HepG2 (cell line): Measurements from ENCODE around the gene TMEM174. TPM values are rescaled to one million over a fixed set of nuclear protein-coding genes. Genes with fewer than 3 reads are reported as not detected.
A peak's percentile ranks its signal among the peaks of the same experiment; 100 is the strongest.

Experiments used
- ATAC-seq: fragments of 200-7000 bp; cut with Tn5 transposase; 3 replicates; pipeline ENCODE4 v1.9.1; 2020; ENCODE audit warnings: mild to moderate bottlenecking, moderate library complexity
- BruUV-seq: library from RNA; stranded (reverse); fragments of 400-500 nt; replicated peaks from 2 replicates; lab custom pipeline; 2021; lab: Mats Ljungman, UMichigan
- CTCF ChIA-PET: fragments of 300-600 bp; formaldehyde crosslinking; extraction: SDS; loops from one replicate; lab custom pipeline; 2021; ENCODE audit warnings: low total read pairs, inconsistent platforms, low intra/inter-chr PET ratio; lab: Yijun Ruan, JAX
- POLR2A ChIA-PET: fragments of 350-600 bp; sonication (Branson Sonifier 250); formaldehyde crosslinking; loops from one replicate; lab custom pipeline; 2020; ENCODE audit warnings: antibody characterized with exemption, inconsistent platforms; lab: Yijun Ruan, JAX
- DNase-seq: peaks from one replicate; pipeline ENCODE4 v3.0.0-alpha.2; 2015; ENCODE audit warnings: low spot score
- FAIRE-seq: peaks from 3 replicates; lab custom pipeline; 2011; peaks lifted over from hg19 to GRCh38; lab: Jason Lieb, UNC
- H2AFZ ChIP-seq: one replicate; pipeline ENCODE4 v1.6.1; 2011; ENCODE audit warnings: low read length, inconsistent platforms
- H3K27ac ChIP-seq: fragments of 300-600 bp; 3 replicates; pipeline ENCODE4 v1.8.0; 2011; ENCODE audit warnings: mixed run types, mild to moderate bottlenecking, mixed read lengths, low read length, inconsistent platforms; ENCODE audit not compliant: insufficient read depth; ENCODE audit errors: extremely low read length
- H3K27me3 ChIP-seq, 2 experiments: fragments of 200-600 bp in 1 of 2; 2 replicates in 1 of 2; 3 replicates in 1 of 2; pipeline versions ENCODE4 v1.6.0 to v1.8.0; 2011; ENCODE audit warnings: low read length in 2 of 2, mild to moderate bottlenecking in 2 of 2, moderate library complexity in 2 of 2, inconsistent platforms in 1 of 2; ENCODE audit not compliant: insufficient read depth in 2 of 2, control insufficient read depth in 1 of 2
- H3K36me3 ChIP-seq, 2 experiments: fragments of 200-600 bp in 1 of 2; replicated peaks in 1 of 2; 2 replicates in 1 of 2; 3 replicates in 1 of 2; pipeline versions ENCODE4 v1.5.1 to v1.8.0; 2011; ENCODE audit warnings: low read length in 2 of 2, inconsistent platforms in 1 of 2; ENCODE audit not compliant: insufficient read depth in 2 of 2, control insufficient read depth in 1 of 2
- H3K4me1 ChIP-seq: 2 replicates; pipeline ENCODE4 v1.5.1; 2012; ENCODE audit warnings: low read length, inconsistent platforms; ENCODE audit not compliant: insufficient read depth
- H3K4me2 ChIP-seq: 2 replicates; pipeline ENCODE4 v1.6.0; 2011; ENCODE audit warnings: low read depth, low read length, inconsistent platforms
- H3K4me3 ChIP-seq, 3 experiments: fragments of 200-600 bp in 1 of 3; sonication (generic), shearing (Covaris generic) in 1 of 3; replicated peaks in 1 of 3; 2 replicates each; pipeline ENCODE4 v1.5.1; 2011 to 2016; ENCODE audit warnings: low read length in 3 of 3, inconsistent platforms in 2 of 3, low read depth in 2 of 3, mild to moderate bottlenecking in 2 of 3, control low read depth in 1 of 3, mixed read lengths in 1 of 3; ENCODE audit not compliant: insufficient read depth in 1 of 3
- H3K79me2 ChIP-seq: one replicate; pipeline ENCODE4 v1.6.1; 2011; ENCODE audit warnings: low read length, inconsistent platforms; ENCODE audit not compliant: insufficient read depth
- H3K9ac ChIP-seq: 2 replicates; pipeline ENCODE4 v1.6.0; 2011; ENCODE audit warnings: mild to moderate bottlenecking, low read depth, low read length, inconsistent platforms; ENCODE audit not compliant: insufficient read depth
- H3K9me3 ChIP-seq: 2 replicates; pipeline ENCODE4 v1.5.1; 2012; ENCODE audit warnings: mild to moderate bottlenecking, low read length
- H4K20me1 ChIP-seq: 2 replicates; pipeline ENCODE4 v1.6.0; 2011; ENCODE audit warnings: inconsistent platforms, mild to moderate bottlenecking, low read length, moderate library complexity; ENCODE audit not compliant: insufficient read depth
- ATF4 ChIP-seq, 2 experiments: fragments of 450-650 bp in 1 of 2; sonication (generic) in 1 of 2; formaldehyde crosslinking; IDR thresholded peaks; 2 replicates each; pipeline versions ENCODE4 v1.5.0 to v1.8.0; 2020 to 2022; ENCODE audit warnings: mild to moderate bottlenecking in 1 of 2, missing genetic modification reagents in 1 of 2
- CEBPG ChIP-seq: IDR thresholded peaks from 2 replicates; pipeline ENCODE4 v1.6.1; 2016
- DBP ChIP-seq: sonication (generic); formaldehyde crosslinking; IDR thresholded peaks from 2 replicates; pipeline ENCODE4 v1.4.0; 2020; ENCODE audit warnings: missing genetic modification reagents; ENCODE audit errors: not compliant biosample characterization
- ETV6 ChIP-seq: sonication (generic); formaldehyde crosslinking; conservative IDR thresholded peaks from 2 replicates; pipeline ENCODE4 v1.4.0; 2020; ENCODE audit warnings: missing genetic modification reagents
- HMG20A ChIP-seq: IDR thresholded peaks from 2 replicates; pipeline ENCODE4 v1.6.1; 2016; ENCODE audit warnings: borderline replicate concordance
- NFKBIZ ChIP-seq: IDR thresholded peaks from 2 replicates; pipeline ENCODE4 v1.6.1; 2018; ENCODE audit warnings: missing genetic modification reagents, missing compliant biosample characterization
- PHF21A ChIP-seq: sonication (generic); formaldehyde crosslinking; IDR thresholded peaks from 2 replicates; pipeline ENCODE4 v1.5.0; 2020; ENCODE audit warnings: mild to moderate bottlenecking, missing genetic modification reagents
- YY1 ChIP-seq: IDR thresholded peaks from 2 replicates; pipeline ENCODE4 v1.6.1; 2011; ENCODE audit warnings: low read length, low read depth, moderate library complexity, mild to moderate bottlenecking; ENCODE audit not compliant: insufficient read depth, insufficient replicate concordance
- ZNF446 ChIP-seq: sonication (generic); formaldehyde crosslinking; IDR thresholded peaks from 2 replicates; pipeline ENCODE4 v1.5.0; 2020; ENCODE audit warnings: mild to moderate bottlenecking, missing genetic modification reagents
- ZNF543 ChIP-seq: sonication (generic); formaldehyde crosslinking; IDR thresholded peaks from 2 replicates; pipeline ENCODE4 v1.4.0; 2020; ENCODE audit warnings: mild to moderate bottlenecking, missing genetic modification reagents
- WGBS: methylation state at CpG from one replicate; pipeline ENCODE4 v1.1.6; 2017; ENCODE audit warnings: low lambda C conversion rate; 5-methylcytosine and 5-hydroxymethylcytosine counted together
- in situ Hi-C: cut with HindIII; loops from 2 replicates; pipeline ENCODE4 v1.10.0; 2017; ENCODE audit warnings: low pct_unique_long_range_greater_than_20kb; ENCODE audit not compliant: extremely low pct_ligation_motif_present
- intact Hi-C: fragments of 100-400 bp; cut with micrococcal nuclease; formaldehyde crosslinking; loops from one replicate; pipeline ENCODE4 v1.10.0; 2022; ENCODE audit not compliant: unreplicated experiment
- polyA plus RNA-seq, 8 experiments: library from polyadenylated mRNA; depleted of rRNA in 3 of 8; stranded (reverse) in 7 of 8; unstranded in 1 of 8; fragments of >200 nt; fragmentation: Illumina TruSeq in 4 of 8; extraction: Trizol in 4 of 8; gene quantifications; 2 replicates each; pipeline versions ENCODE4 v1.2.1 to v1.2.3, GENCODE V29; 2011 to 2016; ENCODE audit warnings: low read depth in 4 of 8, missing spikeins in 1 of 8, mixed read lengths in 1 of 8; ENCODE audit not compliant: insufficient read depth in 1 of 8
- total RNA-seq, 5 experiments: library from RNA; depleted of rRNA; stranded (reverse); fragments of >200 nt; fragmentation: Illumina TruSeq; extraction: Trizol; gene quantifications; 2 replicates each; pipeline ENCODE4 v1.2.3, GENCODE V29; 2016; ENCODE audit warnings: low read depth in 1 of 5

The TMEM174 gene
- total and polyA plus RNA-seq, 2 of the 13 experiments (the other 11 are each of a cell fraction or from before 2014, with no cell fraction given), result not detected

GRCh38 chr5:73189871-73190376 lies 16.9 kb downstream of the TMEM174 start:
- FAIRE-seq (no peak), ATAC-seq (peak; percentile 39; the same call in 2 of the 3 replicates), DNase-seq (no peak)
- peaks cover 3 to 13% of the 10 kb centered on the region in 2 experiments; a peak in 3 of 5 replicates for H3K27me3 ChIP-seq
- no peaks in the 10 kb centered on the region for H3K79me2 ChIP-seq
- no peak overlapping the region for H3K4me3 ChIP-seq
- intact Hi-C loops, result no loop called here
- CTCF ChIA-PET, result no interaction called here
- POLR2A ChIA-PET, result interaction anchor here (0.9 kb wide), 1 partner anchor 12 kb away, joined by 4 read pairs; no protein-coding TSS in a partner anchor
- no peaks in the 10 kb centered on the region for H3K36me3 ChIP-seq
- no peak overlapping the region for H3K27ac ChIP-seq
- H3K4me1 ChIP-seq, result no peaks in the 10 kb centered on the region
- H2AFZ ChIP-seq, result no peak overlapping the region
- H3K9me3 ChIP-seq, result no peaks in the 10 kb centered on the region
- 5% methylated on average over 5 of the region's 6 CpGs for WGBS
- no TSS peak for BruUV-seq
- no peak overlapping the region for H3K9ac ChIP-seq
- TF ChIP-seq YY1 (no peak), HMG20A (no peak), DBP (CRISPR knock-in tag) (no peak), ATF4 (CRISPR knock-in tag; IDR thresholded peaks at IDR 0.05) (peak in 1 of 2 experiments; percentile 79; a peak in 2 of 4 replicates), ZNF446 (CRISPR knock-in tag) (no peak), ETV6 (CRISPR knock-in tag) (no peak), PHF21A (no peak), CEBPG (CRISPR knock-in tag) (0 out of 2 replicates have a peak, but pooled peaks have one; percentile 21), ZNF543 (CRISPR knock-in tag) (no peak), NFKBIZ (CRISPR knock-in tag) (no peak)
- no peaks in the 10 kb centered on the region for H4K20me1 ChIP-seq
- in situ Hi-C loops, result no loop called here
- H3K4me2 ChIP-seq, result no peak overlapping the region
